IMR-90 (cell line): Measurements from ENCODE around the gene OAF. TPM values are rescaled to one million over a fixed set of nuclear protein-coding genes. Genes with fewer than 3 reads are reported as not detected.

Source experiments
- ATAC-seq: fragments of 200-7000 bp; cut with Tn5 transposase; 2 replicates; pipeline ENCODE4 v1.9.1; 2020; ENCODE audit warnings: low read depth, mild to moderate bottlenecking, moderate library complexity
- BruUV-seq: library from RNA; stranded (reverse); fragments of 400-500 nt; replicated peaks from 2 replicates; lab custom pipeline; 2021; lab: Mats Ljungman, UMichigan
- CTCF ChIA-PET: fragments of 300-600 bp; formaldehyde crosslinking; extraction: SDS; loops from one replicate; lab custom pipeline; 2021; ENCODE audit warnings: antibody characterized with exemption; lab: Yijun Ruan, JAX
- POLR2A ChIA-PET: fragments of 300-600 bp; sonication (Branson Sonifier 250); formaldehyde crosslinking; loops from one replicate; lab custom pipeline; 2022; ENCODE audit warnings: antibody characterized with exemption; ENCODE audit not compliant: unreplicated experiment; lab: Charles Lee
- DNase-seq: peaks from one replicate; pipeline ENCODE4 v3.0.0; 2013
- H2AFZ ChIP-seq: replicated peaks from 2 replicates; pipeline ENCODE3; 2013; ENCODE audit warnings: low read length, mild to moderate bottlenecking; ENCODE audit not compliant: poor library complexity
- H2AK5ac ChIP-seq: 2 replicates; pipeline ENCODE4 v1.6.1; 2013; ENCODE audit warnings: low read depth, low read length, inconsistent platforms
- H2AK9ac ChIP-seq: replicated peaks from 2 replicates; pipeline ENCODE3; 2013; ENCODE audit warnings: mild to moderate bottlenecking, low read depth, low read length, moderate library complexity; ENCODE audit not compliant: poor library complexity
- H2BK120ac ChIP-seq: 2 replicates; pipeline ENCODE4 v1.6.1; 2013; ENCODE audit warnings: low read depth, low read length, inconsistent platforms
- H2BK15ac ChIP-seq: 3 replicates; pipeline ENCODE4 v1.6.1; 2013; ENCODE audit warnings: low read depth, low read length, inconsistent platforms
- H2BK20ac ChIP-seq: 2 replicates; pipeline ENCODE4 v1.6.1; 2013; ENCODE audit warnings: low read depth, mild to moderate bottlenecking, inconsistent platforms, low read length, moderate library complexity
- H2BK5ac ChIP-seq: 2 replicates; pipeline ENCODE4 v1.6.1; 2013; ENCODE audit warnings: mild to moderate bottlenecking, low read depth, low read length, inconsistent platforms; ENCODE audit not compliant: poor library complexity, severe bottlenecking
- H3K14ac ChIP-seq: replicated peaks from 2 replicates; pipeline ENCODE4 v1.6.1; 2013; ENCODE audit warnings: low read depth, low read length, inconsistent platforms
- H3K18ac ChIP-seq: 2 replicates; pipeline ENCODE4 v1.6.1; 2013; ENCODE audit warnings: low read depth, low read length, control low read depth
- H3K23ac ChIP-seq: 2 replicates; pipeline ENCODE4 v1.6.1; 2013; ENCODE audit warnings: low read depth, low read length, inconsistent platforms
- H3K27ac ChIP-seq: 2 replicates; pipeline ENCODE4 v1.5.1; 2013; ENCODE audit warnings: mild to moderate bottlenecking, control low read depth, low read length; ENCODE audit not compliant: insufficient read depth
- H3K27me3 ChIP-seq: 2 replicates; pipeline ENCODE4 v1.6.1; 2013; ENCODE audit warnings: low read length; ENCODE audit not compliant: control insufficient read depth, insufficient read depth
- H3K36me3 ChIP-seq: 2 replicates; pipeline ENCODE4 v1.6.1; 2013; ENCODE audit warnings: low read length, mixed read lengths; ENCODE audit not compliant: control insufficient read depth, insufficient read depth
- H3K4ac ChIP-seq: 2 replicates; pipeline ENCODE4 v1.6.1; 2013; ENCODE audit warnings: low read depth, low read length, inconsistent platforms
- H3K4me1 ChIP-seq: 2 replicates; pipeline ENCODE4 v1.6.1; 2013; ENCODE audit warnings: low read length, mixed read lengths; ENCODE audit not compliant: control insufficient read depth, insufficient read depth
- H3K4me2 ChIP-seq: 2 replicates; pipeline ENCODE4 v1.6.1; 2013; ENCODE audit warnings: low read depth, mild to moderate bottlenecking, control low read depth, low read length, moderate library complexity
- H3K4me3 ChIP-seq: 2 replicates; pipeline ENCODE4 v1.5.1; 2013; ENCODE audit warnings: low read depth, mild to moderate bottlenecking, control low read depth, low read length, moderate library complexity; ENCODE audit not compliant: insufficient read depth
- H3K56ac ChIP-seq: 2 replicates; pipeline ENCODE4 v1.6.1; 2013; ENCODE audit warnings: low read length, inconsistent platforms; ENCODE audit not compliant: insufficient read depth; ENCODE audit errors: extremely low read depth
- H3K79me1 ChIP-seq, 2 experiments: 2 replicates each; pipeline ENCODE4 v1.6.1; 2013; ENCODE audit warnings: low read length in 2 of 2, inconsistent platforms in 1 of 2, low read depth in 1 of 2
- H3K9ac ChIP-seq: 2 replicates; pipeline ENCODE4 v1.6.1; 2013; ENCODE audit warnings: low read depth, low read length, control low read depth
- H3K9me1 ChIP-seq: 2 replicates; pipeline ENCODE4 v1.6.1; 2013; ENCODE audit warnings: low read length, inconsistent platforms; ENCODE audit not compliant: insufficient read depth
- H3K9me3 ChIP-seq: 2 replicates; pipeline ENCODE4 v1.6.1; 2013; ENCODE audit warnings: low read length; ENCODE audit not compliant: control insufficient read depth, insufficient read depth
- H4K20me1 ChIP-seq: 2 replicates; pipeline ENCODE4 v1.6.1; 2013; ENCODE audit warnings: low read length, inconsistent platforms; ENCODE audit not compliant: insufficient read depth
- H4K5ac ChIP-seq: 2 replicates; pipeline ENCODE4 v1.6.1; 2013; ENCODE audit warnings: mild to moderate bottlenecking, low read depth, low read length, control low read depth
- H4K8ac ChIP-seq, 2 experiments: 2 replicates each; pipeline ENCODE4 v1.6.1; 2013; ENCODE audit warnings: low read depth in 2 of 2, low read length in 2 of 2, control low read depth in 1 of 2, inconsistent platforms in 1 of 2
- H4K91ac ChIP-seq: 2 replicates; pipeline ENCODE4 v1.6.1; 2013; ENCODE audit warnings: low read depth, low read length, inconsistent platforms; ENCODE audit not compliant: insufficient read depth
- BHLHE40 ChIP-seq: fragments of 150-350 bp; IDR thresholded peaks from 2 replicates; pipeline ENCODE4 v1.6.1; 2016; ENCODE audit warnings: mild to moderate bottlenecking, low read depth, low read length
- CEBPB ChIP-seq: IDR thresholded peaks from 2 replicates; pipeline ENCODE4 v1.6.1; 2012; ENCODE audit warnings: low read depth, low read length, improper control_type of control experiment
- CHD1 ChIP-seq: IDR thresholded peaks from 2 replicates; pipeline ENCODE4 v1.6.1; 2012; ENCODE audit warnings: low read depth, low read length, improper control_type of control experiment
- ELK1 ChIP-seq: fragments of 150-350 bp; IDR thresholded peaks from 2 replicates; pipeline ENCODE4 v1.6.1; 2016; ENCODE audit warnings: low read depth, mild to moderate bottlenecking, low read length, moderate library complexity, borderline replicate concordance
- FOS ChIP-seq: fragments of 150-350 bp; IDR thresholded peaks from 2 replicates; pipeline ENCODE4 v1.6.1; 2016; ENCODE audit warnings: low read depth, low read length
- MAFK ChIP-seq: IDR thresholded peaks from 2 replicates; pipeline ENCODE4 v1.6.1; 2012; ENCODE audit warnings: low read depth, low read length, improper control_type of control experiment
- MAZ ChIP-seq: IDR thresholded peaks from 2 replicates; pipeline ENCODE4 v1.6.1; 2012; ENCODE audit warnings: low read depth, mild to moderate bottlenecking, low read length, improper control_type of control experiment, moderate library complexity, borderline replicate concordance
- MXI1 ChIP-seq: IDR thresholded peaks from 2 replicates; pipeline ENCODE4 v1.6.1; 2012; ENCODE audit warnings: low read depth, mild to moderate bottlenecking, low read length, moderate library complexity, borderline replicate concordance
- NFE2L2 ChIP-seq: fragments of 150-350 bp; IDR thresholded peaks from 2 replicates; pipeline ENCODE4 v1.6.1; 2016; ENCODE audit warnings: low read depth, mild to moderate bottlenecking, low read length
- POLR2A ChIP-seq: IDR thresholded peaks from 2 replicates; pipeline ENCODE4 v1.6.1; 2012; ENCODE audit warnings: mild to moderate bottlenecking, low read depth, low read length
- RAD21 ChIP-seq: IDR thresholded peaks from 2 replicates; pipeline ENCODE4 v1.6.1; 2012; ENCODE audit warnings: low read length, improper control_type of control experiment
- RCOR1 ChIP-seq: IDR thresholded peaks from 2 replicates; pipeline ENCODE4 v1.6.1; 2012; ENCODE audit warnings: mild to moderate bottlenecking, low read length, improper control_type of control experiment; ENCODE audit not compliant: insufficient replicate concordance
- RFX5 ChIP-seq: IDR thresholded peaks from 2 replicates; pipeline ENCODE4 v1.8.0; 2012; ENCODE audit warnings: low read depth, mild to moderate bottlenecking, low read length, moderate library complexity
- SMC3 ChIP-seq: fragments of 150-350 bp; IDR thresholded peaks from 2 replicates; pipeline ENCODE4 v1.6.1; 2016; ENCODE audit warnings: low read depth, mild to moderate bottlenecking, antibody characterized with exemption, low read length, moderate library complexity
- WGBS, 2 experiments: methylation state at CpG; one replicate each; pipeline versions ENCODE4 v1.1.5 to v1.1.7; 2013; ENCODE audit warnings: missing lambda C conversion rate in 2 of 2; ENCODE audit not compliant: insufficient read length in 1 of 2; ENCODE audit errors: extremely low coverage in 2 of 2; 5-methylcytosine and 5-hydroxymethylcytosine counted together
- dilution Hi-C: fragments of 300-500 bp; cut with HindIII; formaldehyde crosslinking; loops from one replicate; pipeline ENCODE4 v1.14.3; 2018; ENCODE audit warnings: low sequenced_read_pairs; ENCODE audit not compliant: unreplicated experiment
- in situ Hi-C: fragments of 300-500 bp; cut with MboI; formaldehyde crosslinking; loops from 3 replicates; pipeline ENCODE4 v1.14.3; 2019; ENCODE audit warnings: low sequenced_read_pairs, inconsistent platforms, mixed read lengths
- intact Hi-C: fragments of 100-400 bp; cut with micrococcal nuclease; formaldehyde crosslinking; loops from 2 replicates; pipeline ENCODE4 v1.10.0; 2022
- polyA plus RNA-seq, 3 experiments: library from polyadenylated mRNA; depleted of rRNA; stranded (reverse); fragments of >200 nt; gene quantifications; 2 replicates each; pipeline ENCODE4 v1.2.3, GENCODE V29; 2012; ENCODE audit warnings: low replicate concordance in 1 of 3
- total RNA-seq: library from RNA; depleted of rRNA; stranded (reverse); fragments of >200 nt; gene quantifications from 2 replicates; pipeline ENCODE4 v1.2.3, GENCODE V29; 2012
- TF ChIP-seq, protein P1 (sequence below): conservative IDR thresholded peaks from 2 replicates; pipeline ENCODE4 v1.5.1; 2012; ENCODE audit warnings: mild to moderate bottlenecking, low read depth, low read length, improper control_type of control experiment
- TF ChIP-seq, protein P2 (sequence below): fragments of 150-350 bp; IDR thresholded peaks from 2 replicates; pipeline ENCODE4 v1.6.1; 2017; ENCODE audit warnings: mild to moderate bottlenecking, antibody characterized with exemption, low read length, low read depth

The OAF gene
- total and polyA plus RNA-seq, 2 of the 4 experiments (the other 2 are of a cell fraction): 9.9 to 42.0 TPM

DNA sequence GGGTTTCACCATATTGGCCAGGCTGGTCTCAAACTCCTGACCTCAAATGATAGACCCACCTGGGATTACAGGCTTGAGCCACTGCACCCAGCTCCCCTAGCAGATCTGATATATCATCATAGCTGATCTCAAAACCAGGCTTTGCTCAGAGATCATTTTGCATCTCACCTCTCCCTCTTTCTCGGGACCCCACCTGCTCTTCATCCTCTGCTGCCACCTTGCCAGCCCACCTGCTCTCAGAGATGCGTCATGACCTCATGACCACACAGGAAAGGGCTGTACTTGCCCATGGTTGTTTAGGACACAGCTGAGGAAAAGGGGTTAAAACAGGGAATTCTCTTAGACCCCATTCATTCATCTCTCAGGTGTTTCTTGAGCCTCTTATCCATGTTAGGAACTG is 56.5 kb downstream of the OAF start:
- DNase-seq (no peak), ATAC-seq (no peak)
- H2BK20ac ChIP-seq: no peak overlapping the region
- no TSS peak for BruUV-seq
- no peaks in the 10 kb centered on the region for H4K20me1 ChIP-seq
- dilution Hi-C loops (no loop called here), in situ Hi-C loops (no loop called here), intact Hi-C loops (no loop called here)
- H3K27me3 ChIP-seq: peaks cover 36% of the 10 kb centered on the region
- H3K9ac ChIP-seq: no peak overlapping the region
- H3K4me3 ChIP-seq: no peak overlapping the region
- H2AK9ac ChIP-seq: no peak overlapping the region
- H2BK120ac ChIP-seq: no peak overlapping the region
- no peaks in the 10 kb centered on the region for H3K9me3 ChIP-seq
- H2AFZ ChIP-seq: no peak overlapping the region
- no peak overlapping the region for H3K56ac ChIP-seq
- H4K5ac ChIP-seq: no peak overlapping the region
- H2AK5ac ChIP-seq: no peak overlapping the region
- no peaks in the 10 kb centered on the region for H3K36me3 ChIP-seq
- H3K23ac ChIP-seq: no peak overlapping the region
- no peak overlapping the region for H3K4ac ChIP-seq
- H3K4me2 ChIP-seq: no peak overlapping the region
- H3K9me1 ChIP-seq: no peaks in the 10 kb centered on the region
- no CpG with 5 or more reads among the region's 2 CpGs for WGBS, 2 experiments
- H3K79me1 ChIP-seq: no peaks in the 10 kb centered on the region
- ChIA-PET POLR2A (no interaction called here), CTCF (interaction anchor here (0.6 to 1.1 kb wide), 2 partner anchors 10 to 167 kb away, joined by 3 read pairs; no protein-coding TSS in a partner anchor)
- H3K27ac ChIP-seq: no peak overlapping the region
- no peak overlapping the region for H3K14ac ChIP-seq
- H4K91ac ChIP-seq: no peak overlapping the region
- no peak overlapping the region for H2BK15ac ChIP-seq
- H3K18ac ChIP-seq: no peak overlapping the region
- no peak overlapping the region for H4K8ac ChIP-seq
- H3K4me1 ChIP-seq: no peaks in the 10 kb centered on the region
- TF ChIP-seq FOS (no peak), RAD21 (no peak), POLR2A (no peak), ELK1 (no peak), BHLHE40 (no peak), RCOR1 (no peak), CEBPB (no peak), MAZ (no peak), NFE2L2 (no peak), SMC3 (no peak), CHD1 (no peak), MXI1 (no peak), MAFK (no peak), RFX5 (no peak)
- TF ChIP-seq, protein P1, sequence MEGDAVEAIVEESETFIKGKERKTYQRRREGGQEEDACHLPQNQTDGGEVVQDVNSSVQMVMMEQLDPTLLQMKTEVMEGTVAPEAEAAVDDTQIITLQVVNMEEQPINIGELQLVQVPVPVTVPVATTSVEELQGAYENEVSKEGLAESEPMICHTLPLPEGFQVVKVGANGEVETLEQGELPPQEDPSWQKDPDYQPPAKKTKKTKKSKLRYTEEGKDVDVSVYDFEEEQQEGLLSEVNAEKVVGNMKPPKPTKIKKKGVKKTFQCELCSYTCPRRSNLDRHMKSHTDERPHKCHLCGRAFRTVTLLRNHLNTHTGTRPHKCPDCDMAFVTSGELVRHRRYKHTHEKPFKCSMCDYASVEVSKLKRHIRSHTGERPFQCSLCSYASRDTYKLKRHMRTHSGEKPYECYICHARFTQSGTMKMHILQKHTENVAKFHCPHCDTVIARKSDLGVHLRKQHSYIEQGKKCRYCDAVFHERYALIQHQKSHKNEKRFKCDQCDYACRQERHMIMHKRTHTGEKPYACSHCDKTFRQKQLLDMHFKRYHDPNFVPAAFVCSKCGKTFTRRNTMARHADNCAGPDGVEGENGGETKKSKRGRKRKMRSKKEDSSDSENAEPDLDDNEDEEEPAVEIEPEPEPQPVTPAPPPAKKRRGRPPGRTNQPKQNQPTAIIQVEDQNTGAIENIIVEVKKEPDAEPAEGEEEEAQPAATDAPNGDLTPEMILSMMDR: no peak
- TF ChIP-seq, protein P2, sequence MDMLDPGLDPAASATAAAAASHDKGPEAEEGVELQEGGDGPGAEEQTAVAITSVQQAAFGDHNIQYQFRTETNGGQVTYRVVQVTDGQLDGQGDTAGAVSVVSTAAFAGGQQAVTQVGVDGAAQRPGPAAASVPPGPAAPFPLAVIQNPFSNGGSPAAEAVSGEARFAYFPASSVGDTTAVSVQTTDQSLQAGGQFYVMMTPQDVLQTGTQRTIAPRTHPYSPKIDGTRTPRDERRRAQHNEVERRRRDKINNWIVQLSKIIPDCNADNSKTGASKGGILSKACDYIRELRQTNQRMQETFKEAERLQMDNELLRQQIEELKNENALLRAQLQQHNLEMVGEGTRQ: no peak
- H2BK5ac ChIP-seq: no peak overlapping the region
